ENCODE results near the gene FUOM.

GRCh38 chr10:133306941-133307379, 50.9 kb downstream of the FUOM start:
- no peak for TF ChIP-seq ZNF274 (IDR thresholded peaks at IDR 0.05; ENCODE audit: low read depth, low read length)
- no peak for TF ChIP-seq YY1 (IDR thresholded peaks at IDR 0.05; ENCODE audit: insufficient read depth, insufficient read length)
